Ascending aorta (tissue), 2 donors: ENCODE measurements around the gene ABCA9. TPM values are rescaled to one million over a fixed set of nuclear protein-coding genes. Genes with fewer than 3 reads are reported as not detected.
A peak's percentile ranks its signal among the peaks of the same experiment; 100 is the strongest.

Experiments
- DNase-seq, 2 donors: peaks; one replicate each; pipeline ENCODE4 v3.0.0-alpha.2; 2019; ENCODE audit warnings: low spot score in 2 of 2
- H3K27ac ChIP-seq, 2 donors: fragments of 200-600 bp; sonication (generic); one replicate each; pipeline ENCODE4 v1.5.1; 2016 to 2017; ENCODE audit warnings: mild to moderate bottlenecking in 1 of 2
- H3K27me3 ChIP-seq: fragments of 200-600 bp; sonication (generic); one replicate; pipeline ENCODE4 v1.5.1; 2017
- H3K36me3 ChIP-seq, 2 donors: fragments of 200-600 bp; sonication (generic); one replicate each; pipeline ENCODE4 v1.5.1; 2016
- H3K4me1 ChIP-seq, 2 donors: fragments of 200-600 bp; sonication (generic); one replicate each; pipeline ENCODE4 v1.5.1; 2016 to 2017; ENCODE audit warnings: mild to moderate bottlenecking in 1 of 2
- H3K4me3 ChIP-seq, 2 donors: fragments of 200-600 bp; sonication (generic); one replicate each; pipeline ENCODE4 v1.5.1; 2016 to 2017; ENCODE audit warnings: mild to moderate bottlenecking in 1 of 2
- H3K9me3 ChIP-seq, 2 donors: fragments of 200-600 bp; sonication (generic); one replicate each; pipeline ENCODE4 v1.5.1; 2016
- intact Hi-C: fragments of 100-400 bp; cut with DNase I; formaldehyde crosslinking; loops from one replicate; pipeline ENCODE4 v1.15.1; 2023
- total RNA-seq: library from RNA; depleted of rRNA; stranded (reverse); fragments of >200 nt; gene quantifications from one replicate; pipeline ENCODE4 v1.1.0, GENCODE V29; 2016
- TF ChIP-seq, protein P1 (sequence below), 3 experiments: fragments of 200-600 bp in 2 of 3; fragments of 450-650 bp in 1 of 3; sonication (generic) in 2 of 3; IDR thresholded peaks; one replicate each; pipeline ENCODE4 v1.5.1; 2016 to 2019; ENCODE audit warnings: antibody characterized with exemption in 3 of 3, mild to moderate bottlenecking in 1 of 3, moderate library complexity in 1 of 3

The ABCA9 gene
- total RNA-seq, 1 donor from 2014 or later: 10.9 TPM

DNA sequence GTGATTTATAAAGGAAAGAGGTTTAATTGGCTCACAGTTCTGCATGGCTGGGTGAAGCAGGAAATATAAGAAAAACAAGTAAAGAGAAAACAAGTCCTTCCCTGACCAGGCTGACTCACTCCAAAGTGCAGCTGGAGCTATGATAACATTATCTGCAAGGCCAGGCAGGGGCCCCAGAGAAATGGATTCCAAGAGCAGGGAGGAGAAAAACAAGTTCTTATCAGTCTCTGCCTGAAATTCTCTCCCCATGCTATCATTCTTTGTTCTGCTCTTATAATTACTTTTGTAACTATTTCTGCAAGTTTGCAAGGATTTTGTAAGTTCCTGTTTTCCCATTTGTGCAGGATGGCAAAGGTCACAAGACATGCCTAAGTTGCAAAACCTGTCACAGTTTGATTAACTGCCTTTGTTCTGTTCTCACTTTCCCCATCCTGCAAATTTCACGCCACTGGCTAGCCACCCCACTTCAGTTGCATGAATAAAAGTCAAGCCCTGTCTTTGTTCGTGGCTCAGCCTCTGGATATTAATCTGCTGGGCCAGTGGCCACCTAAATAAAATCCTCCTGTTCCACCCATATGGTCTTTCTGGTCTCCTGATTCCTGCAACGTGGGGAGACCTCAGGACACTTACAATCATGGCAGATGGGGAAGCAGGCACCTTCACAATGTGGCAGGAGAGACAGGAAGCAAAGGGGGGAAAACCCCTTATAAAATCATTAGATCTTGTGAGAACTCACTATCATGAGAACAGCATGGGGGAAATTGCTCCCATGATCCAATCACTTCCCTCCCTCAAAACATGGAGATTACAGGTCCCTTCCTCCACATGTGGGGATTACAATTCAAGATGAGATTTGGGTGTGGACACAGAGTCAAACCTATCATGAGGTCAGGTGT, 13.1 kb downstream of the ABCA9 start:
- H3K4me3 ChIP-seq: no peak overlapping the region
- no peaks in the 10 kb centered on the region for H3K36me3 ChIP-seq
- peak in 1 of 2 donors; percentile 73 for DNase-seq
- no peaks in the 10 kb centered on the region for H3K27me3 ChIP-seq
- H3K27ac ChIP-seq: no peak overlapping the region
- intact Hi-C loops: no loop called here
- H3K9me3 ChIP-seq: no peaks in the 10 kb centered on the region
- peaks cover 0 to 6% of the 10 kb centered on the region in 2 donors for H3K4me1 ChIP-seq
- TF ChIP-seq, protein P1, sequence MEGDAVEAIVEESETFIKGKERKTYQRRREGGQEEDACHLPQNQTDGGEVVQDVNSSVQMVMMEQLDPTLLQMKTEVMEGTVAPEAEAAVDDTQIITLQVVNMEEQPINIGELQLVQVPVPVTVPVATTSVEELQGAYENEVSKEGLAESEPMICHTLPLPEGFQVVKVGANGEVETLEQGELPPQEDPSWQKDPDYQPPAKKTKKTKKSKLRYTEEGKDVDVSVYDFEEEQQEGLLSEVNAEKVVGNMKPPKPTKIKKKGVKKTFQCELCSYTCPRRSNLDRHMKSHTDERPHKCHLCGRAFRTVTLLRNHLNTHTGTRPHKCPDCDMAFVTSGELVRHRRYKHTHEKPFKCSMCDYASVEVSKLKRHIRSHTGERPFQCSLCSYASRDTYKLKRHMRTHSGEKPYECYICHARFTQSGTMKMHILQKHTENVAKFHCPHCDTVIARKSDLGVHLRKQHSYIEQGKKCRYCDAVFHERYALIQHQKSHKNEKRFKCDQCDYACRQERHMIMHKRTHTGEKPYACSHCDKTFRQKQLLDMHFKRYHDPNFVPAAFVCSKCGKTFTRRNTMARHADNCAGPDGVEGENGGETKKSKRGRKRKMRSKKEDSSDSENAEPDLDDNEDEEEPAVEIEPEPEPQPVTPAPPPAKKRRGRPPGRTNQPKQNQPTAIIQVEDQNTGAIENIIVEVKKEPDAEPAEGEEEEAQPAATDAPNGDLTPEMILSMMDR (IDR thresholded peaks at IDR 0.05): no peak

DNA sequence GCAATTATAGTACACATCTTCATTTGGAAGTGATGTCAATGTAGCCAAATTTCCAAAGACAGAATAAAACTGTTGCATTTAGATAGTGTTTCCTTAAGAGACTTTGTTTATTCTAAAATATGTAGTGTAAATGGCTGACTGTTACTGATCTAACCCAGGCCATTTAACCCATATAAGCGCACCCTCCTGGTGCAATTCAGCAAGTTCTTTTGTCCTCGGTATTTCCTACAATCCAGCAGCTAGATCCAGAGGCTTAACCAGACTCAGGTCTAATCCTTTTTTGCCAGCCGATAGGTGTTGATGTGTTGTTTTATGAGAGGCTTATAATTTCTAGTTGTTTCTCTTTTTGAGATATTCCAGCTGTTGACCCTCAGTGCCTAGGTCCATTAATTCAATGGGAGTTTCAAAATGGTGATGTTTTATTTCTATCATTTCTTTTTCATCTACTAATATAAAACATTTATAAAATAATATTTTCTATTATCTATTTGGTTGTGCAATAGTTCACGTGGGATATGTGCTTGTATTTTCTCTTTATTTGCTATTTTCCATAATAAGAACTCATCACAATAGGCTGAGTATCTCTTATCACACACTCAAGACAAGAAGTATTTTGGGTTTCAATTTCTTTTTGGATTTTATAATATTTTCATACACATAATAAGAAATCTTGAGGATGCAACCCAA, 14.5 kb downstream of the ABCA9 start:
- no peak overlapping the region for H3K4me3 ChIP-seq

GRCh38 chr17:69045646-69046045, 15.1 kb downstream of the ABCA9 start:
- H3K4me1 ChIP-seq: peaks cover 0 to 6% of the 10 kb centered on the region in 2 donors
- intact Hi-C loops: no loop called here
- H3K36me3 ChIP-seq: no peaks in the 10 kb centered on the region
- no peak for DNase-seq
- H3K27ac ChIP-seq: no peak overlapping the region
- TF ChIP-seq, protein P1 (IDR thresholded peaks at IDR 0.05): no peak
- H3K27me3 ChIP-seq: no peaks in the 10 kb centered on the region
- no peaks in the 10 kb centered on the region for H3K9me3 ChIP-seq
- no peak overlapping the region for H3K4me3 ChIP-seq

More for the DNA sequence above, 14.5 kb downstream of the ABCA9 start:
- DNase-seq: no peak
- Histone ChIP-seq H3K4me1 (peaks cover 0 to 6% of the 10 kb centered on the region in 2 donors), H3K27me3 (no peaks in the 10 kb centered on the region), H3K9me3 (no peaks in the 10 kb centered on the region), H3K36me3 (no peaks in the 10 kb centered on the region), H3K27ac (no peak overlapping the region)
- TF ChIP-seq, protein P1 (IDR thresholded peaks at IDR 0.05): no peak
- intact Hi-C loops: no loop called here

DNA sequence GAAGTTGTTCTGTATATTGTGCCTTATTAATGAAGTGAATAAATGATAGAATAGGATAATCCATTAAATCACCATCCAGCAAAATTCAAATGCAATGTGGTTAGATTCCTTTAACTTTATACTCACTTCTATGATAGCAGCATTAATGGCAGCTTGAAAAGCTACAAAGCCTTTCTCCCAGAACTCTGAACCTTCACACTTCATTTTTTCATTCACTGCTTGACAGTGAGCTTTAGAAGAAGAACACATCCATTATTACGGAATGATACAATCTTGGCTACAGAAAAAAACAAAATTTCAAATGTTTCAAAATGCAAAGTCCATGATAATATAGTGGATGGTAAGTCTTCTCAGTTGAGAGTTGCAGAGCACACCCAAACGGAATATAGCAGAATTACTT, 16.4 kb downstream of the ABCA9 start:
- H3K27me3 ChIP-seq: no peaks in the 10 kb centered on the region
- TF ChIP-seq, protein P1 (IDR thresholded peaks at IDR 0.05): no peak
- H3K36me3 ChIP-seq: no peaks in the 10 kb centered on the region
- H3K27ac ChIP-seq: no peak overlapping the region
- no peak for DNase-seq
- peaks cover 0 to 6% of the 10 kb centered on the region in 2 donors for H3K4me1 ChIP-seq
- no peaks in the 10 kb centered on the region for H3K9me3 ChIP-seq
- intact Hi-C loops: no loop called here
- H3K4me3 ChIP-seq: no peak overlapping the region

DNA sequence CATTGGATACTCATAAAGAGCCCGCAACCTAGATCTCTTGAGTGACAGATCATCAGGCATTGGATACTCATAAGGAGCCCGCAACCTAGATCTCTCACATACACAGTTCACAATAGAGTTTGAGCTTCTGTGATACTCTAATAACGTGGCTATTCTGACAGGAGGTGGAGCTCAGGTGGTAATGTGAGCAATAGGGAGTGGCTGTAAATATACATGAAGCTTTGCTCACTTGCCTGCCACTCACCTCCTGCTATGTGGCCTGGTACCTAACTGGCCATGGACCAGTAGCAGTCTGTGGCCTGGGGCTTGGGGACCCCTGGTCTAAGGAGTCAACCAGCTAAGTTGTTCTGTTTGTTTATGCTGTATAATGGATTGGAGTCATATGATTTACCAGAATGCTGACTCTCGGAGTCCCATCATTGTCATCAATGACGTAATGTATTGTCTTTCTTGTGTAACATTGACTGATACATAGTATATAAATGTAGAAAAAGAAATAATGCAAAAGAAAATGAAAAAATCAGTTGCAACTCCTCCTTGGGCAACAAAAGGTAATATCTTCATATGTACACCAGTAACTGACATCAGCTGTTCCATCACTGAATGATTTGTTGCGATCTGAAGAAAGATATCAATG, 17.5 kb downstream of the ABCA9 start:
- Histone ChIP-seq H3K27me3 (no peaks in the 10 kb centered on the region), H3K9me3 (no peaks in the 10 kb centered on the region), H3K36me3 (no peaks in the 10 kb centered on the region), H3K4me1 (peaks cover 0 to 6% of the 10 kb centered on the region in 2 donors), H3K27ac (no peak overlapping the region), H3K4me3 (no peak overlapping the region)
- intact Hi-C loops: no loop called here
- no peak for DNase-seq
- TF ChIP-seq, protein P1 (IDR thresholded peaks at IDR 0.05): no peak
